ENCODE measurements around the gene PRSS57.

Gene PRSS57

DNA sequence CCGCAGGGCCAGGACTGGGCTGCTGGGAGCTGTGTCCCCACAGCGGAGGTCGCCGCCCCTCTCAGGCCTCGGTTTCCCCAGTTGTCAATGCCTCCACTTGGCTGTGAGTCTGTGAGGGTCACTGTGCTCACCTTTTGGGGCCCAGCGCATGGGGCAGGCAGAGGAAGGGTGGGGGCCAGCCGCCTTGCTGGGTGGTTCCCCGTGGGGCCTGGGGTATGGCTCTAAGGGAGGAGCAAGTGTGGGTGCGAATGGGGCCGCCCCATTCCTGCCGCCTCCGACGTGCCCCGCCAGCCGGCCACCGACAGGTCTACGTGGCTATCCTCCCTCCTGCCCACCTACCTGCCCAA is 56.4 kb downstream of the PRSS57 start:
- no peak for DNase-seq (ENCODE audit: low read depth in 2 of 2)
